BLaER1 (cell line): ENCODE data around the gene CCDC198.

Source experiments
- H3K27ac ChIP-seq: shearing (Covaris generic); formaldehyde crosslinking; 2 replicates; pipeline ENCODE4 v1.8.1; 2022
- H3K27me3 ChIP-seq: shearing (Covaris generic); formaldehyde crosslinking; 2 replicates; pipeline ENCODE4 v1.8.1; 2022
- H3K36me3 ChIP-seq: shearing (Covaris generic); formaldehyde crosslinking; 2 replicates; pipeline ENCODE4 v1.8.1; 2022
- H3K4me1 ChIP-seq: shearing (Covaris generic); formaldehyde crosslinking; 2 replicates; pipeline ENCODE4 v1.8.1; 2022
- H3K4me2 ChIP-seq: shearing (Covaris generic); formaldehyde crosslinking; 2 replicates; pipeline ENCODE4 v1.8.1; 2022
- H3K4me3 ChIP-seq: shearing (Covaris generic); formaldehyde crosslinking; 2 replicates; pipeline ENCODE4 v1.8.1; 2022
- H3K9ac ChIP-seq: shearing (Covaris generic); formaldehyde crosslinking; 2 replicates; pipeline ENCODE4 v1.8.1; 2022
- H3K9me3 ChIP-seq: shearing (Covaris generic); formaldehyde crosslinking; 2 replicates; pipeline ENCODE4 v1.8.1; 2022
- H4K20me1 ChIP-seq: shearing (Covaris generic); formaldehyde crosslinking; 2 replicates; pipeline ENCODE4 v1.8.1; 2022
- Cebpa-rat ChIP-seq: shearing (Covaris generic); IDR thresholded peaks from 2 replicates; pipeline ENCODE4 v1.8.1; 2022

Gene CCDC198

GRCh38 chr14:57470909-57471308 is 22.7 kb downstream of the CCDC198 start:
- H3K27ac ChIP-seq: no peak overlapping the region
- no peaks in the 10 kb centered on the region for H4K20me1 ChIP-seq
- no peak overlapping the region for H3K9ac ChIP-seq
- no peaks in the 10 kb centered on the region for H3K27me3 ChIP-seq
- no peaks in the 10 kb centered on the region for H3K36me3 ChIP-seq
- TF ChIP-seq Cebpa-rat: no peak
- H3K4me2 ChIP-seq: no peak overlapping the region
- no peak overlapping the region for H3K4me3 ChIP-seq
- no peaks in the 10 kb centered on the region for H3K4me1 ChIP-seq
- H3K9me3 ChIP-seq: no peaks in the 10 kb centered on the region

- Histone ChIP-seq H3K4me2 (peak overlapping the region; percentile 51), H3K4me3 (no peak overlapping the region), H3K9me3 (no peaks in the 10 kb centered on the region), H3K9ac (no peak overlapping the region), H4K20me1 (no peaks in the 10 kb centered on the region), H3K36me3 (no peaks in the 10 kb centered on the region), H3K27ac (no peak overlapping the region), H3K4me1 (peaks cover 11% of the 10 kb centered on the region), H3K27me3 (no peaks in the 10 kb centered on the region)
- no peak for TF ChIP-seq Cebpa-rat
These were observed 29.5 kb downstream of the CCDC198 start for GRCh38 chr14:57464008-57464730.

GRCh38 chr14:57462551-57462950 is 31.1 kb downstream of the CCDC198 start:
- H3K4me1 ChIP-seq: peaks cover 11% of the 10 kb centered on the region
- H3K9ac ChIP-seq: no peak overlapping the region
- H3K27ac ChIP-seq: no peak overlapping the region
- no peak overlapping the region for H3K4me3 ChIP-seq
- no peaks in the 10 kb centered on the region for H3K27me3 ChIP-seq
- no peak for TF ChIP-seq Cebpa-rat
- H3K9me3 ChIP-seq: no peaks in the 10 kb centered on the region
- no peak overlapping the region for H3K4me2 ChIP-seq
- H4K20me1 ChIP-seq: no peaks in the 10 kb centered on the region
- H3K36me3 ChIP-seq: no peaks in the 10 kb centered on the region

GRCh38 chr14:57461777-57462320 is 31.8 kb downstream of the CCDC198 start:
- H3K27me3 ChIP-seq: no peaks in the 10 kb centered on the region
- no peak for TF ChIP-seq Cebpa-rat
- H3K36me3 ChIP-seq: no peaks in the 10 kb centered on the region
- peaks cover 11% of the 10 kb centered on the region for H3K4me1 ChIP-seq
- H3K9ac ChIP-seq: no peak overlapping the region
- H3K27ac ChIP-seq: no peak overlapping the region
- H3K9me3 ChIP-seq: no peaks in the 10 kb centered on the region
- H4K20me1 ChIP-seq: no peaks in the 10 kb centered on the region
- H3K4me2 ChIP-seq: no peak overlapping the region
- H3K4me3 ChIP-seq: no peak overlapping the region

- H3K27ac ChIP-seq: no peak overlapping the region
- H4K20me1 ChIP-seq: no peaks in the 10 kb centered on the region
- H3K4me2 ChIP-seq: no peak overlapping the region
- H3K4me1 ChIP-seq: no peaks in the 10 kb centered on the region
- no peak for TF ChIP-seq Cebpa-rat
- H3K4me3 ChIP-seq: no peak overlapping the region
- 0 out of 2 replicates have a peak, but pooled peaks cover 3% of the 10 kb centered on the region for H3K9me3 ChIP-seq
- no peaks in the 10 kb centered on the region for H3K36me3 ChIP-seq
- no peaks in the 10 kb centered on the region for H3K27me3 ChIP-seq
- no peak overlapping the region for H3K9ac ChIP-seq
These were observed 57.7 kb downstream of the CCDC198 start for GRCh38 chr14:57435923-57436322.

GRCh38 chr14:57420986-57421385 is 72.7 kb downstream of the CCDC198 start:
- H4K20me1 ChIP-seq: no peaks in the 10 kb centered on the region
- no peak overlapping the region for H3K9ac ChIP-seq
- H3K27ac ChIP-seq: no peak overlapping the region
- no peaks in the 10 kb centered on the region for H3K36me3 ChIP-seq
- no peaks in the 10 kb centered on the region for H3K27me3 ChIP-seq
- H3K9me3 ChIP-seq: no peaks in the 10 kb centered on the region
- H3K4me3 ChIP-seq: no peak overlapping the region
- no peaks in the 10 kb centered on the region for H3K4me1 ChIP-seq
- TF ChIP-seq Cebpa-rat: no peak
- no peak overlapping the region for H3K4me2 ChIP-seq

- no peak overlapping the region for H3K9ac ChIP-seq
- no peak overlapping the region for H3K4me2 ChIP-seq
- H3K9me3 ChIP-seq: no peaks in the 10 kb centered on the region
- H3K4me3 ChIP-seq: no peak overlapping the region
- H3K27me3 ChIP-seq: no peaks in the 10 kb centered on the region
- H3K4me1 ChIP-seq: no peaks in the 10 kb centered on the region
- no peak overlapping the region for H3K27ac ChIP-seq
- no peaks in the 10 kb centered on the region for H3K36me3 ChIP-seq
- no peak for TF ChIP-seq Cebpa-rat
- H4K20me1 ChIP-seq: no peaks in the 10 kb centered on the region
These were observed 73.6 kb downstream of the CCDC198 start for GRCh38 chr14:57420033-57420432.
